Endothelial cell of umbilical vein (primary cell): ENCODE results near the gene KRCC1. TPM values are rescaled to one million over a fixed set of nuclear protein-coding genes. Genes with fewer than 3 reads are reported as not detected.

Experiments used
- BruUV-seq: library from RNA; stranded (reverse); fragments of 400-500 nt; replicated peaks from 2 replicates; lab custom pipeline; 2021; lab: Mats Ljungman, UMichigan
- CTCF ChIA-PET: fragments of 300-600, 350-600 bp; sonication (Branson Sonifier 250); formaldehyde crosslinking; loops from one replicate; lab custom pipeline; 2021; ENCODE audit warnings: antibody characterized with exemption, inconsistent platforms; lab: Charles Lee
- POLR2A ChIA-PET: fragments of 300-600, 350-600 bp; sonication (Branson Sonifier 250); formaldehyde crosslinking; loops from one replicate; lab custom pipeline; 2021; ENCODE audit warnings: antibody characterized with exemption, inconsistent platforms; lab: Charles Lee
- DNase-seq: peaks from one replicate; pipeline ENCODE4 v3.0.0-alpha.2; 2011; ENCODE audit warnings: low read depth, low spot score
- FAIRE-seq: peaks from 2 replicates; lab custom pipeline; 2011; peaks lifted over from hg19 to GRCh38; lab: Jason Lieb, UNC
- H2AFZ ChIP-seq: 2 replicates; pipeline ENCODE4 v1.6.0; 2012; ENCODE audit warnings: low read depth, low read length, control low read depth, inconsistent platforms
- H3K27ac ChIP-seq: 2 replicates; pipeline ENCODE4 v1.5.1; 2011; ENCODE audit warnings: low read depth, mild to moderate bottlenecking, control low read depth, low read length, moderate library complexity; ENCODE audit not compliant: insufficient read depth
- H3K27me3 ChIP-seq, 2 experiments: 2 replicates each; pipeline versions ENCODE4 v1.6.0 to v1.6.1; 2011; ENCODE audit warnings: low read length in 2 of 2, mixed read lengths in 1 of 2; ENCODE audit not compliant: control insufficient read depth in 2 of 2, insufficient read depth in 2 of 2
- H3K36me3 ChIP-seq, 2 experiments: 2 replicates in 1 of 2; 3 replicates in 1 of 2; pipeline ENCODE4 v1.5.1; 2011; ENCODE audit warnings: low read length in 2 of 2, mild to moderate bottlenecking in 1 of 2, moderate library complexity in 1 of 2; ENCODE audit not compliant: control insufficient read depth in 2 of 2, insufficient read depth in 2 of 2; ENCODE audit errors: extremely low read depth in 1 of 2
- H3K4me1 ChIP-seq: 3 replicates; pipeline ENCODE4 v1.5.1; 2011; ENCODE audit warnings: mild to moderate bottlenecking, low read length; ENCODE audit not compliant: control insufficient read depth, insufficient read depth; ENCODE audit errors: extremely low read depth
- H3K4me2 ChIP-seq: 2 replicates; pipeline ENCODE4 v1.6.1; 2011; ENCODE audit warnings: low read length, control low read depth, mixed read lengths; ENCODE audit not compliant: insufficient read depth
- H3K4me3 ChIP-seq, 3 experiments: fragments of 200-600 bp in 1 of 3; sonication (generic), shearing (Covaris generic) in 1 of 3; replicated peaks in 1 of 3; 2 replicates each; pipeline ENCODE4 v1.5.1; 2011 to 2016; ENCODE audit warnings: control low read depth in 3 of 3, low read length in 3 of 3, mild to moderate bottlenecking in 2 of 3, inconsistent platforms in 1 of 3, low read depth in 1 of 3, moderate library complexity in 1 of 3; ENCODE audit not compliant: insufficient read depth in 1 of 3
- H3K79me2 ChIP-seq: 2 replicates; pipeline ENCODE4 v1.6.0; 2012; ENCODE audit warnings: low read length, inconsistent platforms; ENCODE audit not compliant: control insufficient read depth, insufficient read depth
- H3K9ac ChIP-seq: replicated peaks from 2 replicates; pipeline ENCODE3; 2011; ENCODE audit warnings: low read length, control low read depth; ENCODE audit not compliant: insufficient read depth; ENCODE audit errors: extremely low read depth
- H3K9me1 ChIP-seq: replicated peaks from 3 replicates; pipeline ENCODE4 v1.6.0; 2011; ENCODE audit warnings: mild to moderate bottlenecking, low read length; ENCODE audit not compliant: control insufficient read depth, insufficient read depth; ENCODE audit errors: extremely low read depth
- H3K9me3 ChIP-seq: replicated peaks from 2 replicates; pipeline ENCODE4 v1.5.1; 2012; ENCODE audit warnings: low read length, inconsistent platforms; ENCODE audit not compliant: control insufficient read depth, insufficient read depth
- H4K20me1 ChIP-seq: replicated peaks from 2 replicates; pipeline ENCODE3; 2011; ENCODE audit warnings: mild to moderate bottlenecking, low read length; ENCODE audit not compliant: control insufficient read depth, insufficient read depth; ENCODE audit errors: extremely low read depth
- EZH2 ChIP-seq: IDR thresholded peaks from 2 replicates; pipeline ENCODE4 v1.6.1; 2012; ENCODE audit warnings: borderline replicate concordance, low read depth, mild to moderate bottlenecking, moderate library complexity, low read length, inconsistent platforms; ENCODE audit not compliant: severe bottlenecking
- FOS ChIP-seq: IDR thresholded peaks from 2 replicates; pipeline ENCODE4 v1.6.1; 2011; ENCODE audit warnings: mild to moderate bottlenecking, low read length, moderate library complexity, borderline replicate concordance; ENCODE audit not compliant: insufficient read depth
- GATA2 ChIP-seq: IDR thresholded peaks from 2 replicates; pipeline ENCODE4 v1.7.0; 2011; ENCODE audit warnings: low read depth, mild to moderate bottlenecking, moderate library complexity, mixed read lengths, low read length; ENCODE audit not compliant: insufficient read length, insufficient read depth
- JUN ChIP-seq: IDR thresholded peaks from 2 replicates; pipeline ENCODE4 v1.6.1; 2011; ENCODE audit warnings: borderline replicate concordance, low read depth; ENCODE audit not compliant: insufficient read length, insufficient read depth
- MYC ChIP-seq: IDR thresholded peaks from one replicate; pipeline ENCODE4 v1.6.1; 2011; ENCODE audit warnings: mild to moderate bottlenecking, low read depth, low read length
- POLR2A ChIP-seq: IDR thresholded peaks from 2 replicates; pipeline ENCODE4 v1.6.1; 2012; ENCODE audit warnings: low read depth, mild to moderate bottlenecking, control low read depth, low read length
- POLR2AphosphoS5 ChIP-seq: IDR thresholded peaks from 2 replicates; pipeline ENCODE4 v1.6.1; 2012; ENCODE audit warnings: low read depth, mild to moderate bottlenecking, control low read depth, low read length, moderate library complexity; ENCODE audit not compliant: insufficient read depth
- dilution Hi-C: fragments of 300-500 bp; cut with MboI; formaldehyde crosslinking; loops from one replicate; pipeline ENCODE4 v1.15.0; 2019; ENCODE audit warnings: low sequenced_read_pairs; ENCODE audit not compliant: extremely low pct_ligation_motif_present
- intact Hi-C: fragments of 100-400 bp; cut with micrococcal nuclease; formaldehyde crosslinking; loops from one replicate; pipeline ENCODE4 v1.10.0; 2022
- polyA plus RNA-seq, 4 experiments: library from polyadenylated mRNA; depleted of rRNA in 3 of 4; stranded (reverse) in 3 of 4; unstranded in 1 of 4; fragments of >200 nt; gene quantifications; 2 replicates each; pipeline versions ENCODE4 v1.2.1 to v1.2.3, GENCODE V29; 2011 to 2012; ENCODE audit warnings: missing spikeins in 1 of 4
- total RNA-seq: library from RNA; stranded (reverse); gene quantifications from 2 replicates; pipeline ENCODE4 v1.2.3, GENCODE V29; 2021
- TF ChIP-seq, protein P1 (sequence below), 2 donors: IDR thresholded peaks; 1 replicate in 1 of 2; 2 replicates in 1 of 2; pipeline ENCODE4 v1.5.1; 2011; ENCODE audit warnings: low read length in 2 of 2, mild to moderate bottlenecking in 2 of 2, moderate library complexity in 2 of 2, control low read depth in 1 of 2, inconsistent platforms in 1 of 2, low read depth in 1 of 2; ENCODE audit not compliant: insufficient read depth in 1 of 2; ENCODE audit errors: extremely low read depth in 1 of 2
- TF ChIP-seq, protein P2 (sequence below): IDR thresholded peaks from 2 replicates; pipeline ENCODE4 v1.6.1; 2011; ENCODE audit not compliant: insufficient read depth, insufficient read length

KRCC1 gene
- total and polyA plus RNA-seq, 2 donors (not counting 3 experiments of a cell fraction or from before 2014, with no cell fraction given) = 7.4 to 15.0 TPM

DNA sequence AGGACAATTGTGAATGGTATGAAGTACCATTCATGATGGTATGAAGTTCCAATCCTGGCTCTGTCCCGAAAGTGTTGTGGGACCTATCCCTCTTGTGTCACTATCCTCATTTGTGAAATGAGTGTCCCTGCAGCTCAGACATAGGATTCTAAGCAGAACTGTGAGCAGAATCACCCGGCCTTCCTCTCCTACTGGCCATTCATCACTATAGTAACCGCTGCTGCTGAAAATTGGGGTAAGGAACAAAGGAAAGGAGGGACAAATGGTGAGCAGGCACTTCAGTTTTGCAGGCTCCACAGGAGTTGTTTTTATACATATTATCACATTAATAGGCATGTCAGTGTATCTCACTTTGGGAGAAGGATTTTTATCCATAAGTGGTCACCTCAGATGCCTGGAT, 39.4 kb upstream of the KRCC1 start:
- no TSS peak for BruUV-seq
- H3K27ac ChIP-seq = no peak overlapping the region
- no peak for FAIRE-seq
- H3K9me1 ChIP-seq = no peaks in the 10 kb centered on the region
- no peak overlapping the region for H3K4me3 ChIP-seq
- H3K27me3 ChIP-seq = no peaks in the 10 kb centered on the region
- intact Hi-C loops = no loop called here
- H3K4me1 ChIP-seq = no peaks in the 10 kb centered on the region
- ChIA-PET POLR2A (no interaction called here), CTCF (no interaction called here)
- no peaks in the 10 kb centered on the region for H3K79me2 ChIP-seq
- DNase-seq = no peak
- H3K9me3 ChIP-seq = no peaks in the 10 kb centered on the region
- H4K20me1 ChIP-seq = no peaks in the 10 kb centered on the region
- H2AFZ ChIP-seq = no peak overlapping the region
- no peak overlapping the region for H3K9ac ChIP-seq
- H3K4me2 ChIP-seq = no peak overlapping the region
- no peak for TF ChIP-seq GATA2
- no peak for TF ChIP-seq FOS
- no peak for TF ChIP-seq MYC
- no peak for TF ChIP-seq EZH2
- TF ChIP-seq POLR2A = no peak
- TF ChIP-seq JUN = no peak
- TF ChIP-seq, protein P1, sequence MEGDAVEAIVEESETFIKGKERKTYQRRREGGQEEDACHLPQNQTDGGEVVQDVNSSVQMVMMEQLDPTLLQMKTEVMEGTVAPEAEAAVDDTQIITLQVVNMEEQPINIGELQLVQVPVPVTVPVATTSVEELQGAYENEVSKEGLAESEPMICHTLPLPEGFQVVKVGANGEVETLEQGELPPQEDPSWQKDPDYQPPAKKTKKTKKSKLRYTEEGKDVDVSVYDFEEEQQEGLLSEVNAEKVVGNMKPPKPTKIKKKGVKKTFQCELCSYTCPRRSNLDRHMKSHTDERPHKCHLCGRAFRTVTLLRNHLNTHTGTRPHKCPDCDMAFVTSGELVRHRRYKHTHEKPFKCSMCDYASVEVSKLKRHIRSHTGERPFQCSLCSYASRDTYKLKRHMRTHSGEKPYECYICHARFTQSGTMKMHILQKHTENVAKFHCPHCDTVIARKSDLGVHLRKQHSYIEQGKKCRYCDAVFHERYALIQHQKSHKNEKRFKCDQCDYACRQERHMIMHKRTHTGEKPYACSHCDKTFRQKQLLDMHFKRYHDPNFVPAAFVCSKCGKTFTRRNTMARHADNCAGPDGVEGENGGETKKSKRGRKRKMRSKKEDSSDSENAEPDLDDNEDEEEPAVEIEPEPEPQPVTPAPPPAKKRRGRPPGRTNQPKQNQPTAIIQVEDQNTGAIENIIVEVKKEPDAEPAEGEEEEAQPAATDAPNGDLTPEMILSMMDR (IDR thresholded peaks at IDR 0.05; ENCODE audit: extremely low read depth in 1 of 2, insufficient read depth in 1 of 2, low read depth in 1 of 2, low read length in 2 of 2) = no peak
- TF ChIP-seq, protein P2, sequence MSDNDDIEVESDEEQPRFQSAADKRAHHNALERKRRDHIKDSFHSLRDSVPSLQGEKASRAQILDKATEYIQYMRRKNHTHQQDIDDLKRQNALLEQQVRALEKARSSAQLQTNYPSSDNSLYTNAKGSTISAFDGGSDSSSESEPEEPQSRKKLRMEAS = no peak
- no peak for TF ChIP-seq POLR2AphosphoS5
- no peaks in the 10 kb centered on the region for H3K36me3 ChIP-seq
- dilution Hi-C loops = no loop called here
